Activated T-cell treated with anti-CD3 and anti-CD28 coated beads, Interleukin-2, amount 50 U/mL, for 72 hours (primary cell): Measurements from ENCODE around the gene AMBRA1. TPM values are rescaled to one million over a fixed set of nuclear protein-coding genes. Genes with fewer than 3 reads are reported as not detected.

Experiments used
- ATAC-seq, 2 donors: fragments of 150-1000 bp; cut with Tn5 transposase; replicated peaks in 1 of 2; 2 replicates each; pipeline ENCODE4 v1.10.0; 2021; ENCODE audit warnings: moderate library complexity in 2 of 2, mild to moderate bottlenecking in 1 of 2
- DNase-seq, 2 donors: peaks; one replicate each; pipeline ENCODE4 v3.0.0; 2021 to 2022; ENCODE audit warnings: mixed read lengths in 1 of 2
- H3K27ac Mint-ChIP-seq: one replicate; pipeline ENCODE4 v1.8.0; 2022; ENCODE audit warnings: mild to moderate bottlenecking, moderate library complexity, mixed read lengths
- H3K27me3 Mint-ChIP-seq: one replicate; pipeline ENCODE4 v1.8.0; 2022; ENCODE audit warnings: low read depth, mixed read lengths
- H3K36me3 Mint-ChIP-seq, 2 donors: one replicate each; pipeline ENCODE4 v1.8.0; 2022; ENCODE audit warnings: mixed read lengths in 2 of 2, mild to moderate bottlenecking in 1 of 2; ENCODE audit not compliant: insufficient read depth in 2 of 2
- H3K4me1 Mint-ChIP-seq: one replicate; pipeline ENCODE4 v1.8.0; 2022; ENCODE audit warnings: low read depth, mixed read lengths
- H3K4me3 Mint-ChIP-seq, 2 donors: one replicate each; pipeline ENCODE4 v1.8.0; 2022; ENCODE audit warnings: mild to moderate bottlenecking in 2 of 2, mixed read lengths in 2 of 2, moderate library complexity in 2 of 2
- H3K9me3 Mint-ChIP-seq, 2 donors: one replicate each; pipeline ENCODE4 v1.8.0; 2022; ENCODE audit warnings: mixed read lengths in 2 of 2
- total RNA-seq, 2 donors: library from RNA; stranded (reverse); gene quantifications; one replicate each; pipeline ENCODE4 v1.2.3, GENCODE V29; 2022

AMBRA1 gene
- total RNA-seq, 2 donors from 2014 or later = 32.2 to 35.2 TPM

DNA sequence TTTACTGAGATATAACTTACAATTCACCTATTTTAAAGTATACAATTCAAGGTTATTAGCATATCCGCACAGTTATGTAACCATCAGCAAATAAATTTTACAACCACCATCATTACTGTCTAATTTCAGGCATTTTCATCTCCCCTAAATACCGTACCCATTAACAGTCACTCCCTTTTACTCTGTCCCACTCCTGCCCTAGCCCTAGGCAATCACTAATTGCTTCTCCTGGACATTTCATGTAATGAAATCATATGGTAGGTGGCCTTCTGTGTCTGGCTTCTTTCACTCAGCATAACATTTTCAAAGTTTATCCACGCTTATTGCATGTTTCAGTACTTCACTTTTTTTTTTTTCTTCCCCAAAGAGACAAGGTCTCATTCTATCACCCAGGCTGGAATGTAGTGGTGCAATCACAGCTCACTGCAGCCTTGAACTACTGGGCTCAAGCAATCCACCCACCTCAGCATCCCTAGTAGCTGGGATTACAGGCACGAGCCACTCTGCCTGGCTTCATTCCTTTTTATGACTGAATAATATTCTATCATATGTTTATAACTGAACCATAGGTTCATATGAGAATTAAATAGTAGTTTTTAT, 140.8 kb downstream of the AMBRA1 start:
- H3K36me3 Mint-ChIP-seq = peaks cover 2 to 4% of the 10 kb centered on the region in 2 donors
- no peaks in the 10 kb centered on the region for H3K9me3 Mint-ChIP-seq
- ATAC-seq = no peak
- DNase-seq = no peak
- peaks cover 13% of the 10 kb centered on the region for H3K4me1 Mint-ChIP-seq
- H3K27me3 Mint-ChIP-seq = no peaks in the 10 kb centered on the region
- no peak overlapping the region for H3K4me3 Mint-ChIP-seq
- no peak overlapping the region for H3K27ac Mint-ChIP-seq

DNA sequence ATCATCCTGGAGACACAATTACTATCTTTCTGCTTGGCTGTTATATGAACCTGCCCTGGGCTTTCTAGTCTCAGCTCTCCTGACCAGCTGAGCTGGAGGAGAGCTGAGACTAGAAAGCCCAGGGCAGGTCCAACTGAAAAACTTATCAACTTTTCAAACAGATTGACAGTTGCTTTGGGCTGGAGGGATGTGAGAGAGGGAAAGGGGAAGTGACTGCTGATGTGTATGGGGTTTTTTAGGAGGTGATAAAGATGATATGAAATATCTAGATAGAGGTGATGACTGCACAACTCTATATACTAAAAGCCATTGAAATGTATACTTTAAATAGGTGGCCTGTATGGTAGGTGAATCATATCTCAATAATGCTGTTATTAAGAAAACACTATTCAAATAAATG, 142.1 kb downstream of the AMBRA1 start:
- Mint-ChIP-seq H3K9me3 (no peaks in the 10 kb centered on the region), H3K27ac (peak overlapping the region; percentile 17), H3K4me1 (peaks cover 13% of the 10 kb centered on the region)

DNA sequence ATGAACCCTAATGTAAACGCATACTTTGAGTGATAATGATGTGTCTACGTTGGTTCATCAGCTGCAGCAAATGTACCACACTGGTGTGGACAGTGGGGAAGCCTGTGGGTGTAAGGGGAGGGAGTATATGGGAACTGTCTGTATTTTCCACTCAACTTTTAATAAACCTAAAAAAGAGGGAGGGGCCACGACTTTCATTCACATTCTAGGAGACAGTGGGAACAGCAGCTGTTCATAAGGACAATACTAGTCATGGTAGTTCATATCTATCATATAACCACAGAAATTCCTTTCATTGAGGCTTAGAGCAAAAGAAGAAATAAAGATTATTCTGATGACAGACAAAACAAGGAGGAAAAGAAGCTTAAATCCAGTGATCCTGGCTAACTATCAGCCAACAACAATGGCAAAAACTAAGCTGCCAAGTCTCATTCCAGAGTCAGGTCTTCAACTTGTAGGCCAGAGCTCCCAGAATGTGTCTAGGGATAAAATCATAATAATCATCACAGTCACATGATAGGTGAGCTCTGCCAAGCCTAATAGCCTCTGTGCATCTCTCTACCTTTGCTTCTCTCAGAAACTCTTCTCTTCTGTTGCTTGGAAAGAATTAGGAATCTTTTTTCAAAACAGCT, 142.9 kb downstream of the AMBRA1 start:
- Mint-ChIP-seq H3K9me3 (no peaks in the 10 kb centered on the region), H3K27me3 (no peaks in the 10 kb centered on the region), H3K4me1 (peaks cover 8% of the 10 kb centered on the region), H3K27ac (no peak overlapping the region), H3K4me3 (no peak overlapping the region), H3K36me3 (peaks cover 2 to 4% of the 10 kb centered on the region in 2 donors)
- no peak for ATAC-seq
- no peak for DNase-seq

More for the DNA sequence above, 142.1 kb downstream of the AMBRA1 start:
- DNase-seq = no peak
- Mint-ChIP-seq H3K4me3 (no peak overlapping the region), H3K36me3 (peaks cover 2 to 4% of the 10 kb centered on the region in 2 donors), H3K27me3 (no peaks in the 10 kb centered on the region)
- ATAC-seq = no peak

DNA sequence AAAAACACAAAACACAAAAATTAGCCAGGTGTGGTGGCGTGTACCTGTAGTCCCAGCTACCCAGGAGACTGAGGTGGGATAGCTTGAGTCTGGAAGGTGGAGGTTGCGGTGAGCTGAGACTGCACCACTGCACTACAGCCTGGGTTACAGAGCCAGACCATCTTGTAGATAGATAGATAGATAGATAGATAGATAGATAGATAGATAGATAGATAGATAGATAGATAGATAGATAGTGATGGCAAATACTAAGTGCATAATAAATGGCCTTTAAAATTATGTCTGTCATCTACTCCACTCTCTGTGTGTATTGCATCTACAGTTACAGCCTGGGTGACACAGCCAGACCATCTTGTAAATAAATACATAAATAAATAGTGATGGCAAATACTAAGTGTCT, 146.3 kb downstream of the AMBRA1 start:
- Mint-ChIP-seq H3K36me3 (no peaks in the 10 kb centered on the region), H3K27ac (no peak overlapping the region), H3K4me3 (no peak overlapping the region)

DNA sequence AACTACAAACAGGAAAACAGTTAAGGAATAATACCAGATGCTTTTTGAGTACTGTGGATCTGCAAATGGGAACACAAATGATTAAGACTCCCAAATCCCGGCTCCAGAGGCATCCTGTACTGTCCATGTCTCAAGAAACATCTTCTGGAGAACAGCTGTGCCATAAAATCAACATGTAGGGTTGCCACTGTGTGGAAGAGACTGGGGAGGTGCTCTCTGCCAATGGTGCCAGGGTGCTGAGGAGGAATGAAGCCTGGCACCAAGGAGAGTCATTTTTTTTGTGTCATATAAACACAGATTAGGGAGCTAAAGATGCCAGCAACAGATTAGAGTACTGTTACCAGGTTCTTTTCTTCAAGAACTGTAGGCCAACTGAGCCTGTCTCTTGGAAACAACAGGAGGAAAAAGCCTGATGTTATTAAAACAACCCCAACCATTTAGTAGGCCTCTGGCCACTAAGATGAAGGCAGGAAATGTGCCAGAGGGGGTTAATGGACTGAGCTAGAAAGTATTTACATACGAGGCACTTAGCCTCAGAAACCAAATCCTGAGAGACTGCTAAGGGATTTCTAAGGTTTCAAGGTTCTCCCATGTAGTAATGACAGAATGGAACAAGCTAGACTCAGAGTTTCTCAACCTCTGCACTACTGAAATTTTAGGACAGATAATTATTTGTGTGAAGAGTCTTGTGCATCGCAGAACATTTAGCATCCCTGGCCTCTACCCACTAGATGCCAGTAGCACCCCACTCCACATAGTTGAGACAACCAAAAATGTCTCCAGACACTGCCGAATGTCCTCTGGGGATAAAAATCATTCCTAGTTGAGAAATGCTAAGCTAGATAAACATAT, 147.7 kb downstream of the AMBRA1 start:
- no peak overlapping the region for H3K4me3 Mint-ChIP-seq
- H3K36me3 Mint-ChIP-seq = peaks cover 3 to 5% of the 10 kb centered on the region in 2 donors
- no peak for DNase-seq
- no peaks in the 10 kb centered on the region for H3K4me1 Mint-ChIP-seq
- no peaks in the 10 kb centered on the region for H3K27me3 Mint-ChIP-seq
- H3K27ac Mint-ChIP-seq = no peak overlapping the region
- H3K9me3 Mint-ChIP-seq = no peaks in the 10 kb centered on the region
- ATAC-seq = no peak

More for the DNA sequence above, 146.3 kb downstream of the AMBRA1 start:
- H3K4me1 Mint-ChIP-seq = no peaks in the 10 kb centered on the region
- no peaks in the 10 kb centered on the region for H3K9me3 Mint-ChIP-seq
- no peak for DNase-seq
- no peaks in the 10 kb centered on the region for H3K27me3 Mint-ChIP-seq
- no peak for ATAC-seq

DNA sequence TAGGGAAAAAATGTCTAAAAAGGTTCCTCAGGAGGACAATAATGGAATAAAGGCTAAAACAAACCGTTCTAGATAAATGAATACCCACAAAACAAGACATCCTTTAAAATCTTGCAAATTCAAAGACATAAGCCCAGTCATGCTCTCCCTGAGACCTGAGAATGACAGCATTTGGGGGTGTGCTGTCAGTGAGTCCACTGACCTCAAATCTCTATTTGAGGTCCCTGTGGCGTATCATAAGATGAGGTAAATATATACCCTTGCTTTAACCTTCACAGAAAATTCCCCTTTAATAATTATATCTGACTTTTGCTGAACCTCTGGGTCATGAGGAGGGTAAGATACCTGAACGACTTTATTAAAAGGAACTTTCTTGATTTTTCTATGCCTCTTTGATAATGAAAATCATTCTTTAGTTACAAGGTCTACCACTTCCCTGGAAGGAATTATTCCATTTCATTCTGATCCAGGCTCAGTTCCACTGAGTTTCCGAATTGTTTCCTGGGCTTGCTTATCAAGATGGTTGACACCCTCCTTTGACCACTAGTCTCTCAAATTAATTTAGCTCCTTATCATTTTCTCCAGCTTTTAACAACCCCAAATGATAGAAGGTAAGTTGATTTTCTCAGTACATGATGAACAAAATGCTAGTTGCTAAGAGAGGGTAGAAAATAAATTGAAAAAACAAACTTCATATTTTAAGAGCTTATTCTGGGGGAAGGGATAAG, 148.5 kb downstream of the AMBRA1 start:
- Mint-ChIP-seq H3K9me3 (no peaks in the 10 kb centered on the region), H3K4me3 (no peak overlapping the region), H3K4me1 (no peaks in the 10 kb centered on the region), H3K36me3 (peaks cover 4 to 7% of the 10 kb centered on the region in 2 donors), H3K27me3 (no peaks in the 10 kb centered on the region), H3K27ac (peak overlapping the region; percentile 2)
- no peak for ATAC-seq
- DNase-seq = no peak

DNA sequence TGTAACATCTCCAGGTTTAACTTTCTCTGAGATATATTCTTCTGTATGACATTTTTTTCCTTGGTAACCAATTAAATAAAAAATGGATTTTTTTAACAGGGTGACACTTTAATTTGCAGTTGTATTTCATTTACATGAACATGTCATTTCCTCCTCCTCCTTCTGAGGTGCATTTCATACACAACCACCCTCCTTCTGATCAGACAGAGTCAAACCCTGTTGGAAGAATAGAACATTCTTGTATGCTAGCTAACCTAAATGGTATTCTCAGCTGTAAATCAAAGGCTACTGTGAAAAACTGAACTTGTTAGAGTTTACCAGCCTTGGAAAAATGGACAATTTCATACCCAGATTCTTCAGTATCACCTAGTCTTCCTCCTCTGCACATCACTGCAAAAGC, 149.5 kb downstream of the AMBRA1 start:
- no peaks in the 10 kb centered on the region for H3K4me1 Mint-ChIP-seq
- H3K4me3 Mint-ChIP-seq = no peak overlapping the region
- ATAC-seq (no peak), DNase-seq (no peak)
- H3K36me3 Mint-ChIP-seq = peaks cover 4 to 8% of the 10 kb centered on the region in 2 donors
- no peaks in the 10 kb centered on the region for H3K27me3 Mint-ChIP-seq
- no peaks in the 10 kb centered on the region for H3K9me3 Mint-ChIP-seq
- no peak overlapping the region for H3K27ac Mint-ChIP-seq

DNA sequence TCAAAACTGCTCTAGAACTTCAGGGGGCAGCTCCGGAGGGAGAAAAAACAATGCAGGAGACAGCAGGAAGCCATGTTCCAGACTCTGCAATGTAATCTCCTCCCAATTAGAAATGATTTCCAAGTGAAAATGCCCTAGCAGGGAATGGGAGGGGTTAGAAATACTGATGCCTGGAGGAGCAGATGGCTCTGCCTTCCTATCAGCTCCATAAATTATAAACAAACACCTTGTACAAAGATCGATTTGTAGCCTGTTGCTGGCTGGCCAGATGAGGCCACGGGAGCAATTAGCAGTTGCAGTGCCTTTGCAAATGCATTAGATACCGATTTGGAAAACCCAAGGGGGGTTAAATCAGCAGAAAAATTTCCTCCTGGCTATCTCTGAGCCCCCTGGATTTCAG, 155.6 kb downstream of the AMBRA1 start:
- ATAC-seq (no peak), DNase-seq (no peak)
- no peaks in the 10 kb centered on the region for H3K4me1 Mint-ChIP-seq
- no peak overlapping the region for H3K27ac Mint-ChIP-seq
- H3K27me3 Mint-ChIP-seq = no peaks in the 10 kb centered on the region
- peaks cover 7 to 8% of the 10 kb centered on the region in 2 donors for H3K36me3 Mint-ChIP-seq
- no peak overlapping the region for H3K4me3 Mint-ChIP-seq
- H3K9me3 Mint-ChIP-seq = no peaks in the 10 kb centered on the region

DNA sequence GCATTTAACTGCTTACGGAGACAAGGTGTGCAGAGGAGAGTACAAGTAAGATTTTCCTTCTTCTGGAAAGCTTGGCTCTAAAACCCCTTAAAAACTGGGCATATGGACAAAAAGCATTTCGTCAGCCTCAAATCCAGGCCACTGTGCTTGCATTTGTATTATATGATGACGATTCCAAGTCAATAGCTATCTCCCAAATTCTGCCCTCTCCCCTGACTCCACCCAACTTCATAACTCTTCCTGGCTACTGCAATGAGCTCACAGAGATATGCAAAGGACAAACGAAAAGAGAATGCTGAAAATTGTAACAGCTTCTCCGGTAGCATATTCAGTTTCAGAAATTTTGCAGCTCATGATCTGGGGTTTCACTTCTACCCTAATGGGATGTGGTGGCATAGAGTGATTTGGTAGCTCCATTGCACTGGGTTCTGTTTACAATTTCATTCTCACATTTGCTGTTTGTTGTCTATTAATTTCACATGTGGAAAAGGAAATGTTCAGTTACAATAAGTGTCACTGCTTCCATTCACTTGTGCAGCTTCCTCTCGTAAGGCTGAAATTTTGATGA, 156.6 kb downstream of the AMBRA1 start:
- no peak overlapping the region for H3K4me3 Mint-ChIP-seq
- no peaks in the 10 kb centered on the region for H3K27me3 Mint-ChIP-seq
- peaks cover 7 to 8% of the 10 kb centered on the region in 2 donors for H3K36me3 Mint-ChIP-seq
- ATAC-seq = no peak
- DNase-seq = no peak
- no peaks in the 10 kb centered on the region for H3K4me1 Mint-ChIP-seq
- H3K27ac Mint-ChIP-seq = peak overlapping the region; percentile 57
- H3K9me3 Mint-ChIP-seq = no peaks in the 10 kb centered on the region

DNA sequence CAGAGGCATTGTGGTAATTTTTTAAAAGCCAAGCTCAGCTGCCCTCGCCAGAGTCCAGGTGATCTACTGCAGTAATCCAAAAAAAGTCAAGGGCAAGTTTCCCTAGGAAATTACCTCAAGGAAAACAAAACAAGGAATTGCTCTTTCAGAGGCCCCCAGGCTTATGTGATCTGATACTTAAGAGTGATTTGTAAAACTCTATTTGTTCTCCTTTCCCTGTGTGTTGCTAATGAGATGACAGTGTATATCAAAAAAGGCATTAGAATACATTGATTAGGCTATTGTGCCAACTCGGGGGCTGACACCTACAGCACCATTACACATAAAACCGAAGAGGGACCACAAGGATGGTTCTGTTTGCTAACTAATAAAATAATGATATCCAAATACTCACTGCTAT, 157.7 kb downstream of the AMBRA1 start:
- Mint-ChIP-seq H3K4me3 (no peak overlapping the region), H3K9me3 (no peaks in the 10 kb centered on the region), H3K36me3 (peaks cover 3 to 7% of the 10 kb centered on the region in 2 donors), H3K27me3 (no peaks in the 10 kb centered on the region), H3K27ac (no peak overlapping the region), H3K4me1 (no peaks in the 10 kb centered on the region)
- DNase-seq (no peak), ATAC-seq (no peak)

DNA sequence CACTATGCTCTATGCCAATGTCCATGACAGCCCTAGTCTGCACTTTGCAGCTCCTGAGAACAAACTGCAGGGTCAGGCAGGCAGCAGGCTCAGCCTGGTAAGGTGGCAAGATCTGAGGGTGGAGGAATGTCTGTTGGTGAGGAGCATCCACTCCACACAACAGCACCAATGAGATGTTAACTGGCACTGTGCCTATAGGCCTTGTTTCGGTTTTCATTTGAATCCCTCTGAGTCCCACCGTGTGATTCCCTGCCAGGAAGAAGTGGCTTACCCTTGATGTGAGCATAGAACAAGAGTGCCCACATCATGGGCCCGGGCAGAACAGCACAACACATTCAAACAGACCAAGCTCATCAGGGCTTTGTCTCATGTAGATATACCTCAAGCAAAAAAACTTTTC, 158.1 kb downstream of the AMBRA1 start:
- no peak for DNase-seq
- ATAC-seq = no peak
- no peak overlapping the region for H3K27ac Mint-ChIP-seq
- H3K36me3 Mint-ChIP-seq = peaks cover 1 to 5% of the 10 kb centered on the region in 2 donors
- H3K9me3 Mint-ChIP-seq = no peaks in the 10 kb centered on the region
- no peak overlapping the region for H3K4me3 Mint-ChIP-seq
- H3K27me3 Mint-ChIP-seq = no peaks in the 10 kb centered on the region
- no peaks in the 10 kb centered on the region for H3K4me1 Mint-ChIP-seq

DNA sequence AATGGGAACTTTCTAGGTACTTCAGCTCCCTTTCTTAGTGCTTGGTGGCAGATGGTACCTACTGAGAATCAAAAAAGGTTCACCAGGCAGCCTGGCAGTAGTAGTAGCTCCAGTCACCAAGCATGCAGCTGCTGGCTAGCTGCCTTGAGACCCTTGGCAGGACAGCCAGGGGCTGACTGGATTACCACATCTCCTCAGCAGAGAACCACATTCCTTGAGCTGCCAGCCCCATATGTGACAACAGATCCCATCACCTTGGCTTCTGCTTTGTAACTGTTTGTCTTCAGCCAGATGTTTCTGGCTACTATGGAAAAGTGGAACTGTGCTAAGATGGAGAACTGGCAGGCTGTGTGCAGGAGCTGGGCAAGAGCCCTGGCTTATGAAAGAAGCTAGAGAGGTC, 162.6 kb downstream of the AMBRA1 start:
- H3K27ac Mint-ChIP-seq = no peak overlapping the region
- H3K27me3 Mint-ChIP-seq = no peaks in the 10 kb centered on the region
- DNase-seq = no peak
- H3K4me1 Mint-ChIP-seq = no peaks in the 10 kb centered on the region
- H3K4me3 Mint-ChIP-seq = no peak overlapping the region
- no peaks in the 10 kb centered on the region for H3K9me3 Mint-ChIP-seq
- no peak for ATAC-seq
- H3K36me3 Mint-ChIP-seq = peaks cover 0 to 12% of the 10 kb centered on the region in 2 donors
